Spleen (tissue), 11 donors: ENCODE results near the gene SFT2D1. TPM values are rescaled to one million over a fixed set of nuclear protein-coding genes. Genes with fewer than 3 reads are reported as not detected.

Experiments used
- DNase-seq: peaks from one replicate; pipeline ENCODE4 v3.0.0-alpha.2; 2020
- H3K27ac ChIP-seq, 8 donors: fragments of 200-600 bp; sonication (generic) in 7 of 8; 1 replicate in 4 of 8; 2 replicates in 4 of 8; pipeline versions ENCODE4 v1.5.0 to v1.8.0; 2016 to 2021; ENCODE audit warnings: inconsistent platforms in 4 of 8, mild to moderate bottlenecking in 4 of 8, moderate library complexity in 1 of 8
- H3K27me3 ChIP-seq, 7 donors: fragments of 200-600 bp; sonication (generic) in 6 of 7; replicated peaks in 1 of 7; 1 replicate in 4 of 7; 2 replicates in 3 of 7; pipeline versions ENCODE4 v1.5.0 to v1.8.0; 2016 to 2021; ENCODE audit warnings: inconsistent platforms in 3 of 7, mild to moderate bottlenecking in 1 of 7
- H3K36me3 ChIP-seq, 6 donors: fragments of 200-600 bp; sonication (generic) in 5 of 6; 1 replicate in 4 of 6; 2 replicates in 2 of 6; pipeline versions ENCODE4 v1.5.0 to v1.8.0; 2016 to 2021; ENCODE audit warnings: inconsistent platforms in 2 of 6
- H3K4me1 ChIP-seq, 6 donors: fragments of 200-600 bp; sonication (generic) in 5 of 6; 1 replicate in 3 of 6; 2 replicates in 3 of 6; pipeline versions ENCODE4 v1.5.0 to v1.8.0; 2016 to 2021; ENCODE audit warnings: inconsistent platforms in 3 of 6
- H3K4me3 ChIP-seq, 8 donors: fragments of 200-600 bp; sonication (generic) in 7 of 8; 1 replicate in 4 of 8; 2 replicates in 4 of 8; pipeline versions ENCODE4 v1.5.0 to v1.8.0; 2016 to 2021; ENCODE audit warnings: inconsistent platforms in 4 of 8, mild to moderate bottlenecking in 4 of 8, moderate library complexity in 2 of 8
- H3K9me3 ChIP-seq, 8 donors: fragments of 200-600 bp; sonication (generic) in 7 of 8; 1 replicate in 4 of 8; 2 replicates in 4 of 8; pipeline versions ENCODE4 v1.5.0 to v1.8.0; 2016 to 2021; ENCODE audit warnings: inconsistent platforms in 4 of 8
- CTCF ChIP-seq, 11 experiments: fragments of 200-600 bp in 7 of 11; fragments of 450-650 bp in 4 of 11; sonication (generic) in 4 of 11; IDR thresholded peaks in 8 of 11; conservative IDR thresholded peaks in 3 of 11; 1 replicate in 7 of 11; 2 replicates in 4 of 11; pipeline versions ENCODE4 v1.4.0 to v1.8.0; 2016 to 2021; ENCODE audit warnings: antibody characterized with exemption in 11 of 11, inconsistent platforms in 4 of 11, mild to moderate bottlenecking in 1 of 11
- POLR2A ChIP-seq, 3 donors: fragments of 450-650 bp; IDR thresholded peaks; one replicate each; pipeline ENCODE4 v1.5.1; 2017; ENCODE audit warnings: antibody characterized with exemption in 3 of 3, mild to moderate bottlenecking in 1 of 3
- POLR2AphosphoS5 ChIP-seq, 3 donors: sonication (generic); formaldehyde crosslinking; IDR thresholded peaks; one replicate each; pipeline ENCODE4 v1.5.1; 2017; ENCODE audit warnings: antibody characterized with exemption in 3 of 3
- WGBS, 5 donors: extraction: QIAGEN DNeasy Blood & Tissue Kit in 3 of 5; methylation state at CpG; one replicate each; pipeline versions ENCODE4 v1.1.5 to v1.1.7; 2013 to 2018; 5-methylcytosine and 5-hydroxymethylcytosine counted together
- intact Hi-C: fragments of 100-400 bp; cut with DNase I; formaldehyde crosslinking; loops from one replicate; pipeline ENCODE4 v1.15.0; 2023; ENCODE audit warnings: low total_unique reads
- polyA plus RNA-seq, 3 donors: library from polyadenylated mRNA; stranded (reverse); fragments of 200-250 nt; gene quantifications; one replicate each; pipeline ENCODE4 v1.2.1, GENCODE V29; 2013
- total RNA-seq, 7 donors: library from RNA; depleted of rRNA in 3 of 7; stranded (reverse); fragments of >200 nt in 3 of 7; fragmentation: NEBNext Ultra II Directional in 4 of 7; extraction: Animal tissue kit (Norgen Biotek cat#: 25700) in 4 of 7; gene quantifications; one replicate each; pipeline versions ENCODE4 v1.1.0 to v1.2.1, GENCODE V29; 2016 to 2021
- donor health status: healthy with polysubstance abuse.
- donor health status: DM: no; HTN: no; CAD: no; lungs with moderate emphysema.
- donor health status: DM: no; HTN: no; CAD: no.
- donor health status: Bipolar disorder and iron deficiency.
- donor health status: healthy.
- donor health status: DM: no; HTN: no; CAD: no.
- donor health status: DM: yes; HTN: yes; CAD: no.

SFT2D1 gene
- total and polyA plus RNA-seq, 10 donors, result 46.0 to 71.0 (median 55.5) TPM

DNA sequence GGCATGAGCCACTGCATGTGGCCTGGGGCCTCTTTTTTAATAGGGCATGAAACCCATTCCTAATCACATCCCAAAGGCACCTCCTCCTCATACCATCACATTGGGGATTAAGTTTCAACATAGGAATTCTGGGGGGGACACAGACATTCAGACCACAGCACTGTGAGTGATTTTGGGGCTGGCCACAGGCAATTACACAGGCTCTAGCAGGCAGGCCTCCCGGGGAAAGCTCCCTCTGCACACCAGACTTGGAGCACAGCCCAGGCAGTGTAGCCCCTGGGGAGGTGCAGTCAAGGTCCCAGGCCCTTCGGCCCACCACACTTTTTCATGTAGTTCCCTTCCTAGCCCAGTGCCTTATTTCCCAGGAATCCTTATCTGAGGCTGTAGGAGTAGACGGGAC lies 5.5 kb downstream of the SFT2D1 start:
- Histone ChIP-seq H3K4me3 (no peak overlapping the region), H3K27ac (no peak overlapping the region), H3K4me1 (peaks cover 49 to 100% (median 82%) of the 10 kb centered on the region in 6 donors), H3K27me3 (no peaks in the 10 kb centered on the region), H3K36me3 (peaks cover 0 to 65% (median 16%) of the 10 kb centered on the region in 6 donors), H3K9me3 (no peaks in the 10 kb centered on the region)
- WGBS, 5 donors, result 83 to 94% (median 90%) methylated on average over 2 to 3 of the region's 3 CpGs
- no peak for TF ChIP-seq POLR2A (IDR thresholded peaks at IDR 0.05)
- TF ChIP-seq POLR2AphosphoS5 (IDR thresholded peaks at IDR 0.05), result no peak
- TF ChIP-seq CTCF (IDR thresholded peaks at IDR 0.05 in 8 of 11, conservative IDR thresholded peaks at IDR 0.05 in 3 of 11), result no peak
- no peak for DNase-seq
- intact Hi-C loops, result no loop called here

DNA sequence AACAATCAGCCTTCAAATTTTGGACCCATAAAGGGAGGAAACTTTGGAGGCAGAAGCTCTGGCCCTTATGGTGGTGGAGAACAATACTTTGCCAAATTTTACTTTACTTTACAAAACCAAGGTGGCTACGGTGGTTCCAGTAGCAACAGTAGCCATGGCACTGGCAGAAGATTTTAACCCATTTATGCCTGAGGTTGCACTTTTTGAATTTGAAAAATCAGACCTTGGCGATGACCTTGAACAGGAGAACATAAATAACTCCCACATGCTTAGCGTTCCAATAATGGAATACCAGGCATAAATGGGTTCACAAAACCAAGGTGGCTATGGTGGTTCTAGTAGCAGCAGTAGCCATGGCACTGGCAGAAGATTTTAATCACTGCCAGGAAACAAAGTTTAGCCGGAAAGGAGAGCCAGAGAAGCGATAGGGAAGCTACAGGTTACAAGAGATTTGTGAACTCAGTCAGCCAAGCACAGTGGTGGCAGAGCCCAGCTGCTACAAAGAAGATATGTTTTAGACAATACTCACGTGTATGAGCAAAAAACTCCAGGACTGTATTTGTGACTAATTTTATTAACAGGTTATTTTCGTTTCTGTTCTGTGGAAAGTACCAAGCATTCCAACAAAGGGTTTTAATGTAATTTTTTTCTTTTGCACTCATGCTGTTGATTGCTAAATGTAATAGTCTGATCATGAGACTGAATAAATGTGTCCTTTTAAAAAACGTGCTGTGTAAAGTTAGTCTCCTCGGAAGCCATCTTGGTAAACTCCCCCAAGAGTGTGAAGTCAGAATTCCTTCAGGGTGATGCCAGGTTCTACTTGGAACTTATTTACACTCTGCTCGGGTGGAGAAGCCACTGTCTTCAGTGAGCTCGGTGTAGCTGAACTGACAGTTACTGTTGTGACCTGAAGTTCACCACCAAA lies 6.7 kb downstream of the SFT2D1 start:
- TF ChIP-seq POLR2AphosphoS5 (IDR thresholded peaks at IDR 0.05) (no peak), CTCF (IDR thresholded peaks at IDR 0.05 in 8 of 11, conservative IDR thresholded peaks at IDR 0.05 in 3 of 11) (no peak), POLR2A (IDR thresholded peaks at IDR 0.05) (no peak)
- Histone ChIP-seq H3K4me3 (no peak overlapping the region), H3K27ac (no peak overlapping the region), H3K4me1 (peaks cover 48 to 100% (median 83%) of the 10 kb centered on the region in 6 donors), H3K27me3 (no peaks in the 10 kb centered on the region), H3K36me3 (peaks cover 0 to 67% (median 16%) of the 10 kb centered on the region in 6 donors), H3K9me3 (no peaks in the 10 kb centered on the region)
- 73 to 87% (median 80%) methylated on average over 11 of the region's 11 CpGs for WGBS, 5 donors
- intact Hi-C loops, result no loop called here
- no peak for DNase-seq

DNA sequence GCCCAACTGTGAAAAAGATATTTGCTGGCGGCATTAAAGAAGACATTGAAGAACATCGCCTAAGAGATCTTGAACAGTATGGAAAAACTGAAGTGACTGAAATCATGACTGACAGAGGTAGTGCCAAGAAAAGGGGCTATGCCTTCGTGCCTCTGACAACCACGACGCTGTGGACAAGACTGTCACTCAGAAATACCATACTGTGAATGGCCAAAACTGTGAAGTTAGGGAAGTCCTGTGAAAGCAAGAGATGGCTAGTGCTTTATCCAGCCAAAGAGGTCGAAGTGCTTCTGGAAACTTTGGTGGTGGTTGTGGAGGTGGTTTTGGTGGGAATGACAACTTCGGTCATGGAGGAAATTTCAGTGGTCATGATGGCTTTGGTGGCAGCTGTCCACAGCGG lies 7.5 kb downstream of the SFT2D1 start:
- no peak for TF ChIP-seq CTCF (IDR thresholded peaks at IDR 0.05 in 8 of 11, conservative IDR thresholded peaks at IDR 0.05 in 3 of 11)
- TF ChIP-seq POLR2AphosphoS5 (IDR thresholded peaks at IDR 0.05), result no peak
- no peak for TF ChIP-seq POLR2A (IDR thresholded peaks at IDR 0.05)
- Histone ChIP-seq H3K4me3 (no peak overlapping the region), H3K9me3 (no peaks in the 10 kb centered on the region), H3K36me3 (peaks cover 0 to 71% (median 16%) of the 10 kb centered on the region in 6 donors), H3K27me3 (no peaks in the 10 kb centered on the region), H3K4me1 (peaks cover 48 to 100% (median 82%) of the 10 kb centered on the region in 6 donors), H3K27ac (no peak overlapping the region)
- no peak for DNase-seq
- intact Hi-C loops, result no loop called here
- 85 to 94% (median 90%) methylated on average over 8 of the region's 8 CpGs for WGBS, 5 donors
